ENCODE data around the gene KCND3.

DNA sequence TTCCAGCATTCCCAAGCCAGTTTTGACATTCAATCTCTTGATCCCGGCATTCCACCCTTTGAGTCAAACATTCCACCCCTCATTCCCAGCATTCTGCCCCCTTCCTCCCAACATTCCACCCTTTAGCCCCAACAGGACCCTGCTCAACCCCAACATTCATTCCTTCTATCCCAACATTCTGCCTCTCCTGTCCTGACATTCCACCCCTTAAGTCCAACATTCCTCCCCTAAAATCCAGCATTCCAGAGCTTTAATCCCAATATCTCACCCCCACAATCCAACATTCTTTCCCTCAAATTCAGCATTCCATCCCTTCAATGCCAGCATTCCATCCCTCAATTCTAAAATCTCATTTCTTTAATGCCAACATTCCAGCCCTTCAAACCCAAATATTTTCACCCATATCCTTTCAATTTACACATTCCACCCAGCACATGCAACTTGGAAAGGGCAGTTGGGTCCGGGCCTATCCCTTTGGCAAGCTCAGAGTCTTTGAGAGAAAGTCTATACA lies 210.9 kb downstream of the KCND3 start:
- TF ChIP-seq, protein P1, sequence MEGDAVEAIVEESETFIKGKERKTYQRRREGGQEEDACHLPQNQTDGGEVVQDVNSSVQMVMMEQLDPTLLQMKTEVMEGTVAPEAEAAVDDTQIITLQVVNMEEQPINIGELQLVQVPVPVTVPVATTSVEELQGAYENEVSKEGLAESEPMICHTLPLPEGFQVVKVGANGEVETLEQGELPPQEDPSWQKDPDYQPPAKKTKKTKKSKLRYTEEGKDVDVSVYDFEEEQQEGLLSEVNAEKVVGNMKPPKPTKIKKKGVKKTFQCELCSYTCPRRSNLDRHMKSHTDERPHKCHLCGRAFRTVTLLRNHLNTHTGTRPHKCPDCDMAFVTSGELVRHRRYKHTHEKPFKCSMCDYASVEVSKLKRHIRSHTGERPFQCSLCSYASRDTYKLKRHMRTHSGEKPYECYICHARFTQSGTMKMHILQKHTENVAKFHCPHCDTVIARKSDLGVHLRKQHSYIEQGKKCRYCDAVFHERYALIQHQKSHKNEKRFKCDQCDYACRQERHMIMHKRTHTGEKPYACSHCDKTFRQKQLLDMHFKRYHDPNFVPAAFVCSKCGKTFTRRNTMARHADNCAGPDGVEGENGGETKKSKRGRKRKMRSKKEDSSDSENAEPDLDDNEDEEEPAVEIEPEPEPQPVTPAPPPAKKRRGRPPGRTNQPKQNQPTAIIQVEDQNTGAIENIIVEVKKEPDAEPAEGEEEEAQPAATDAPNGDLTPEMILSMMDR (IDR thresholded peaks at IDR 0.05): no peak
- TF ChIP-seq POLR2A (IDR thresholded peaks at IDR 0.05): no peak

Measured in Peyer's patch (tissue), 4 donors.